Neural cell (in vitro differentiated cells): ENCODE results near the gene TMC7. TPM values are rescaled to one million over a fixed set of nuclear protein-coding genes. Genes with fewer than 3 reads are reported as not detected.

ENCODE experiments used
- H2AFZ ChIP-seq: fragments of 200-600, 300-800 bp; sonication (generic), shearing (Covaris generic); 2 replicates; pipeline ENCODE4 v1.6.0; 2014; ENCODE audit warnings: low read depth, mild to moderate bottlenecking, antibody characterized with exemption, low read length, moderate library complexity
- H3F3A ChIP-seq: fragments of 200-600 bp; shearing (Covaris generic); 2 replicates; pipeline ENCODE4 v1.6.1; 2016; ENCODE audit warnings: mild to moderate bottlenecking, moderate library complexity, mixed read lengths, antibody characterized with exemption, low read length; ENCODE audit not compliant: insufficient read depth, poor library complexity, severe bottlenecking
- H3K27ac ChIP-seq: fragments of 200-600, 300-800 bp; sonication (generic), shearing (Covaris generic); 2 replicates; pipeline ENCODE4 v1.5.1; 2014; ENCODE audit warnings: mild to moderate bottlenecking, low read length, moderate library complexity
- H3K27me3 ChIP-seq: fragments of 300-800, 200-600 bp; sonication (generic), shearing (Covaris generic); 2 replicates; pipeline ENCODE4 v1.6.0; 2014; ENCODE audit warnings: mild to moderate bottlenecking, low read depth, low read length, moderate library complexity; ENCODE audit not compliant: insufficient read depth
- H3K36me3 ChIP-seq: fragments of 300-800, 200-600 bp; sonication (generic), shearing (Covaris generic); 2 replicates; pipeline ENCODE4 v1.5.1; 2014; ENCODE audit warnings: mild to moderate bottlenecking, antibody characterized with exemption, low read length, moderate library complexity; ENCODE audit not compliant: insufficient read depth
- H3K4me2 ChIP-seq: fragments of 300-800, 200-600 bp; sonication (generic), shearing (Covaris generic); 2 replicates; pipeline ENCODE4 v1.6.0; 2014; ENCODE audit warnings: mild to moderate bottlenecking, low read length
- H3K4me3 ChIP-seq: fragments of 300-800, 200-600 bp; sonication (generic), shearing (Covaris generic); 2 replicates; pipeline ENCODE4 v1.5.1; 2014; ENCODE audit warnings: mild to moderate bottlenecking, low read length, moderate library complexity
- H3K79me2 ChIP-seq: fragments of 200-600 bp; shearing (Covaris generic); replicated peaks from 2 replicates; pipeline ENCODE4 v1.6.0; 2014; ENCODE audit warnings: mild to moderate bottlenecking, low read length, moderate library complexity; ENCODE audit not compliant: insufficient read depth
- H3K9ac ChIP-seq: fragments of 300-800, 200-600 bp; sonication (generic), shearing (Covaris generic); 2 replicates; pipeline ENCODE4 v1.6.1; 2016; ENCODE audit warnings: mild to moderate bottlenecking, low read length, mixed read lengths
- H3K9me2 ChIP-seq: fragments of 200-600 bp; shearing (Covaris generic); 2 replicates; pipeline ENCODE4 v1.6.1; 2016; ENCODE audit warnings: mild to moderate bottlenecking, low read length, mixed read lengths; ENCODE audit not compliant: insufficient read depth
- H3K9me3 ChIP-seq: fragments of 200-600, 300-800 bp; sonication (generic), shearing (Covaris generic); 2 replicates; pipeline ENCODE4 v1.6.1; 2016; ENCODE audit warnings: mild to moderate bottlenecking, mixed run types, low read length, moderate library complexity, mixed read lengths
- H4K20me1 ChIP-seq: fragments of 200-600 bp; shearing (Covaris generic); 2 replicates; pipeline ENCODE4 v1.6.1; 2016; ENCODE audit warnings: mild to moderate bottlenecking, mixed run types; ENCODE audit not compliant: insufficient read depth
- EP300 ChIP-seq: fragments of 450-650 bp; conservative IDR thresholded peaks from 2 replicates; pipeline ENCODE4 v1.6.1; 2014; ENCODE audit warnings: antibody characterized with exemption, mild to moderate bottlenecking, moderate library complexity; ENCODE audit not compliant: poor library complexity, severe bottlenecking
- EZH2 ChIP-seq: fragments of 200-600, 300-800 bp; shearing (Covaris generic), sonication (generic); IDR thresholded peaks from 2 replicates; pipeline ENCODE4 v1.6.1; 2014; ENCODE audit warnings: antibody characterized with exemption, low read length, borderline replicate concordance, mild to moderate bottlenecking; ENCODE audit not compliant: insufficient read depth, poor library complexity, severe bottlenecking
- MXI1 ChIP-seq: fragments of 450-650 bp; conservative IDR thresholded peaks from 2 replicates; pipeline ENCODE4 v1.6.1; 2014; ENCODE audit warnings: antibody characterized with exemption, mild to moderate bottlenecking; ENCODE audit not compliant: poor library complexity, severe bottlenecking
- POLR2AphosphoS5 ChIP-seq: IDR thresholded peaks from 2 replicates; pipeline ENCODE4 v1.6.1; 2012
- RAD21 ChIP-seq: fragments of 450-650 bp; conservative IDR thresholded peaks from 2 replicates; pipeline ENCODE4 v1.6.1; 2014; ENCODE audit warnings: antibody characterized with exemption, mild to moderate bottlenecking, moderate library complexity
- REST ChIP-seq: IDR thresholded peaks from 2 replicates; pipeline ENCODE4 v1.6.1; 2012; ENCODE audit warnings: borderline replicate concordance
- SMC3 ChIP-seq: fragments of 450-650 bp; conservative IDR thresholded peaks from 2 replicates; pipeline ENCODE4 v1.6.1; 2014; ENCODE audit warnings: antibody characterized with exemption, mild to moderate bottlenecking, moderate library complexity; ENCODE audit not compliant: poor library complexity
- TAF1 ChIP-seq: IDR thresholded peaks from 2 replicates; pipeline ENCODE4 v1.6.1; 2012; ENCODE audit warnings: low read depth
- polyA minus RNA-seq: library from RNA; depleted of rRNA, polyadenylated mRNA; stranded (reverse); fragments of >200 nt; gene quantifications from 2 replicates; pipeline ENCODE4 v1.2.3, GENCODE V29; 2014
- polyA plus RNA-seq: library from polyadenylated mRNA; depleted of rRNA; stranded (reverse); fragments of >200 nt; gene quantifications from 2 replicates; pipeline ENCODE4 v1.2.3, GENCODE V29; 2014
- TF ChIP-seq, protein P1 (sequence below): fragments of 450-650 bp; IDR thresholded peaks from 2 replicates; pipeline ENCODE4 v1.5.1; 2014; ENCODE audit warnings: antibody characterized with exemption, mild to moderate bottlenecking, moderate library complexity; ENCODE audit not compliant: poor library complexity, severe bottlenecking

Gene TMC7
- polyA plus RNA-seq (2.3 and 3.5 TPM in 2 replicates), polyA minus RNA-seq (5.6 and 6.1 TPM in 2 replicates)

DNA sequence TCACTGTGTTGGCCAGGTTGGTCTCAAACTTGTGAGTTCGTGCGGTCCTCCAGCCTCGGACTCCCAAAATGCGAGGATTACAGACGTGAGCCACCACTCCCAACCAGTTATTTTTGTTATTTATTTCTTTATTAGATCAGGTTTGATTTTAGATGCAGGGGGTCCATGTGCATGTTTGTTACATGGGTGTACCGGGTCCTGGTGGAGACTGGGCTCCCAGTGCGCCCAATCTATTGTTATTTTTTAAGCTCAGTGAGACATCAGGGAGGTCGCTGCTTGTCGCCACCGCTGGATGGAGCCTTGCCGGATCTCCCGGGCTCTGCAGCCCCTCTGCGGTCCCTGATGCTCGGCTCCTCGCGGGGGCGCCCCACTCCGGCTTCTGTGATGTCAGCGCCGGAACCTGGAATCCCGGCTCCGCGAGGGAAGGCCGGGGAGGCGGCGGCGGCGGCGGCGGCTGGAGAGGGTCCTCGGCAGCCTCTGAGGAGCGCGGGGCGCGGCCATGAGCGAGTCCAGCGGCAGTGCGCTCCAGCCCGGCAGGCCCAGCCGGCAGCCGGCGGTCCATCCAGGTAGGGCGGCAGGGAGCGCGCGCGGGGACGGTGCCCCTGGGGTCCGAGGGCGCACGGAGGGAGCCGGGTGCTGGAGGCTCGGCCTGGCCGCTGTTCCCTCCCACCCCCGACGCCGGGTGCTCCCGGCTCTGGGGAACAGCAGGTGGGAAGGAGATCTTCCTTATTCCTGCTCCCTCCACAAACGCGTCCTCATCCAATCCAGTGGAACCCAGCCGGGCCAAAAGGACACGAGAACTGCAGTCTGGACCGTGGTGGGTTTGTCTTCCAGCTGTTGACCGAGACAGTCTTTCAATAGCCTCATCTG lies at the start of gene TMC7:
Gene TMC7, plus strand, starts transcription at position 370 of the 870 bp plus-strand sequence. Its CDS starts 130 bp downstream, at position 500.
- H3K27me3 ChIP-seq: no peaks in the 10 kb centered on the region
- no peaks in the 10 kb centered on the region for H3K9me2 ChIP-seq
- H3K4me2 ChIP-seq: peak within 1 kb of the TSS; percentile 62
- no peaks in the 10 kb centered on the region for H3K79me2 ChIP-seq
- H3K27ac ChIP-seq: peak within 1 kb of the TSS; percentile 38
- peak within 1 kb of the TSS; percentile 73 for H3K4me3 ChIP-seq
- H3F3A ChIP-seq: no peaks in the 10 kb centered on the region
- H3K36me3 ChIP-seq: no peaks in the 10 kb centered on the region
- TF ChIP-seq EP300: peak; percentile 39
- TF ChIP-seq EZH2: no peak
- peak; percentile 66 for TF ChIP-seq MXI1
- TF ChIP-seq RAD21: peak; percentile 76
- peak; percentile 74 for TF ChIP-seq POLR2AphosphoS5
- peak; percentile 75 for TF ChIP-seq SMC3
- no peak for TF ChIP-seq TAF1
- TF ChIP-seq, protein P1, sequence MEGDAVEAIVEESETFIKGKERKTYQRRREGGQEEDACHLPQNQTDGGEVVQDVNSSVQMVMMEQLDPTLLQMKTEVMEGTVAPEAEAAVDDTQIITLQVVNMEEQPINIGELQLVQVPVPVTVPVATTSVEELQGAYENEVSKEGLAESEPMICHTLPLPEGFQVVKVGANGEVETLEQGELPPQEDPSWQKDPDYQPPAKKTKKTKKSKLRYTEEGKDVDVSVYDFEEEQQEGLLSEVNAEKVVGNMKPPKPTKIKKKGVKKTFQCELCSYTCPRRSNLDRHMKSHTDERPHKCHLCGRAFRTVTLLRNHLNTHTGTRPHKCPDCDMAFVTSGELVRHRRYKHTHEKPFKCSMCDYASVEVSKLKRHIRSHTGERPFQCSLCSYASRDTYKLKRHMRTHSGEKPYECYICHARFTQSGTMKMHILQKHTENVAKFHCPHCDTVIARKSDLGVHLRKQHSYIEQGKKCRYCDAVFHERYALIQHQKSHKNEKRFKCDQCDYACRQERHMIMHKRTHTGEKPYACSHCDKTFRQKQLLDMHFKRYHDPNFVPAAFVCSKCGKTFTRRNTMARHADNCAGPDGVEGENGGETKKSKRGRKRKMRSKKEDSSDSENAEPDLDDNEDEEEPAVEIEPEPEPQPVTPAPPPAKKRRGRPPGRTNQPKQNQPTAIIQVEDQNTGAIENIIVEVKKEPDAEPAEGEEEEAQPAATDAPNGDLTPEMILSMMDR: peak; percentile 97
- H4K20me1 ChIP-seq: no peaks in the 10 kb centered on the region
- peak within 1 kb of the TSS; percentile 79 for H3K9ac ChIP-seq
- no peaks in the 10 kb centered on the region for H3K9me3 ChIP-seq
- H2AFZ ChIP-seq: peak within 1 kb of the TSS; percentile 92

DNA sequence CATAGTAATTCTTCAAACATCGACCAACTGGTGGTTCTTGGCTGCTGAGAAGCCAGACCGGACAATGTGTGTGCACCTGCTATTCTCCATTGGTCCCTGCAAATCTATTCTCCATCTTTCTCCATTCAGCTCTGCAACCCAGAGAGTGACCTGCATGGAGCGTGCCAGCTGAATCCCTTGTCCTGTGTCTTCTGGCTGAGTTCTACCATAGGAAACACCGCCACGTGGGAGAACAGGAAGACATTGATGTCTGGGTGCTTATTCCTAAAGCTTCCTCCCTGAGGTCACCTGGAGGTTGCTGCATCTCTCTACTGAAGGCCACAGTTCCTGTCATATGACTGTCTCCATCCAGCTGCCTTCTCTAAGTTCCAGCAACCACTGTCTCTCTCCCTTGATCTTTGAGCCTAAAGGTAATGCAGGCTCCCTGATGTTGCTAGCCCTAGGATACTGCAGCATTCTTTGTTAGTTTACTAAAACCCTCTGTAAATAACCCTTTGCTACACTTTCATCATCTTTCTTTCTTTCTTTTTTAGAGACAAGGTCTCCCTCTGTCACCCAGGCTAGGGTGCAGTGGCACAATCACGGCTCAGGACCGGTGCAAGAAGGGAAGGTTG lies 46.9 kb upstream of the TMC7 start:
- Histone ChIP-seq H3K4me2 (no peak overlapping the region), H3K79me2 (no peaks in the 10 kb centered on the region), H3K4me3 (no peak overlapping the region), H2AFZ (no peak overlapping the region), H3K9ac (no peak overlapping the region), H3K9me3 (no peaks in the 10 kb centered on the region), H3K36me3 (no peaks in the 10 kb centered on the region), H3F3A (no peaks in the 10 kb centered on the region), H3K9me2 (no peaks in the 10 kb centered on the region), H3K27ac (no peak overlapping the region), H4K20me1 (no peaks in the 10 kb centered on the region), H3K27me3 (no peaks in the 10 kb centered on the region)
- no peak for TF ChIP-seq MXI1
- no peak for TF ChIP-seq SMC3
- TF ChIP-seq POLR2AphosphoS5: no peak
- no peak for TF ChIP-seq EZH2
- TF ChIP-seq REST: no peak
- TF ChIP-seq, protein P1: no peak
- TF ChIP-seq EP300: no peak
- no peak for TF ChIP-seq TAF1
- no peak for TF ChIP-seq RAD21
